ENCODE measurements around the gene LMO2. TPM values are rescaled to one million over a fixed set of nuclear protein-coding genes. Genes with fewer than 3 reads are reported as not detected.

Gene LMO2
- total and polyA plus RNA-seq, 2 donors (not counting 3 experiments of a cell fraction or from before 2014, with no cell fraction given) = 60.4 to 66.8 TPM

- CTCF ChIA-PET = interaction anchor here (1.0 to 5.6 kb wide), 4 partner anchors 54 to 126 kb away, joined by 3 to 65 read pairs (median 4); no protein-coding TSS in a partner anchor
- no peaks in the 10 kb centered on the region for H3K27me3 ChIP-seq (ENCODE audit: control insufficient read depth in 2 of 2, insufficient read depth in 2 of 2, low read length in 2 of 2)
- no peak overlapping the region for H3K4me3 ChIP-seq (replicated peaks in 1 of 3; ENCODE audit: insufficient read depth in 1 of 3, low read depth in 1 of 3, low read length in 3 of 3)
- DNase-seq (ENCODE audit: low read depth, low spot score) (no peak), FAIRE-seq (no peak)
- POLR2A ChIA-PET = no interaction called here
- H3K27ac ChIP-seq (ENCODE audit: insufficient read depth, low read depth, low read length) = no peak overlapping the region
- H3K4me1 ChIP-seq (ENCODE audit: control insufficient read depth, extremely low read depth, insufficient read depth, low read length) = no peaks in the 10 kb centered on the region
- no peaks in the 10 kb centered on the region for H3K9me1 ChIP-seq (replicated peaks; ENCODE audit: control insufficient read depth, extremely low read depth, insufficient read depth, low read length)
- dilution Hi-C loops (cut with MboI; ENCODE audit: extremely low pct_ligation_motif_present, low sequenced_read_pairs) = no loop called here
- H4K20me1 ChIP-seq (replicated peaks; ENCODE audit: control insufficient read depth, extremely low read depth, insufficient read depth, low read length) = no peaks in the 10 kb centered on the region
- intact Hi-C loops (cut with micrococcal nuclease) = no loop called here
- H3K79me2 ChIP-seq (ENCODE audit: control insufficient read depth, insufficient read depth, low read length) = no peaks in the 10 kb centered on the region
- no peak overlapping the region for H3K9ac ChIP-seq (replicated peaks; ENCODE audit: extremely low read depth, insufficient read depth, low read length)
- H2AFZ ChIP-seq (ENCODE audit: low read depth, low read length) = no peak overlapping the region
- TF ChIP-seq FOS (IDR thresholded peaks at IDR 0.05; ENCODE audit: borderline replicate concordance, insufficient read depth, low read length) (no peak), CTCF (IDR thresholded peaks at IDR 0.05; ENCODE audit: extremely low read depth in 1 of 2, insufficient read depth in 1 of 2, low read depth in 1 of 2, low read length in 2 of 2) (no peak), MYC (IDR thresholded peaks at IDR 0.05; ENCODE audit: low read depth, low read length) (no peak), GATA2 (IDR thresholded peaks at IDR 0.05; ENCODE audit: insufficient read depth, insufficient read length, low read depth, low read length) (no peak), JUN (IDR thresholded peaks at IDR 0.05; ENCODE audit: borderline replicate concordance, insufficient read depth, insufficient read length, low read depth) (no peak), POLR2AphosphoS5 (IDR thresholded peaks at IDR 0.05; ENCODE audit: insufficient read depth, low read depth, low read length) (no peak), EZH2 (IDR thresholded peaks at IDR 0.05; ENCODE audit: borderline replicate concordance, low read depth, low read length, severe bottlenecking) (no peak), POLR2A (IDR thresholded peaks at IDR 0.05; ENCODE audit: low read depth, low read length) (no peak)
- TF ChIP-seq, protein P1, sequence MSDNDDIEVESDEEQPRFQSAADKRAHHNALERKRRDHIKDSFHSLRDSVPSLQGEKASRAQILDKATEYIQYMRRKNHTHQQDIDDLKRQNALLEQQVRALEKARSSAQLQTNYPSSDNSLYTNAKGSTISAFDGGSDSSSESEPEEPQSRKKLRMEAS (IDR thresholded peaks at IDR 0.05; ENCODE audit: insufficient read depth, insufficient read length) = no peak
- no peak overlapping the region for H3K4me2 ChIP-seq (ENCODE audit: insufficient read depth, low read length)
- no peaks in the 10 kb centered on the region for H3K9me3 ChIP-seq (replicated peaks; ENCODE audit: control insufficient read depth, insufficient read depth, low read length)
- BruUV-seq (replicated peaks) = no TSS peak
- peaks cover 5 to 38% of the 10 kb centered on the region in 2 experiments for H3K36me3 ChIP-seq (ENCODE audit: control insufficient read depth in 2 of 2, extremely low read depth in 1 of 2, insufficient read depth in 2 of 2, low read length in 2 of 2)
Observed at GRCh38 chr11:33861941-33862589, 29.8 kb downstream of the LMO2 start.

Measured in endothelial cell of umbilical vein (primary cell).